K562 (cell line): ENCODE results near the gene PPP6C. TPM values are rescaled to one million over a fixed set of nuclear protein-coding genes. Genes with fewer than 3 reads are reported as not detected.

ENCODE experiments used
- ATAC-seq: fragments of 200-7000 bp; cut with Tn5 transposase; 3 replicates; pipeline ENCODE4 v1.9.1; 2020; ENCODE audit warnings: moderate library complexity
- BruUV-seq: library from RNA; stranded (reverse); fragments of 400-500 nt; replicated peaks from 2 replicates; lab custom pipeline; 2021; lab: Mats Ljungman, UMichigan
- CTCF ChIA-PET: fragments of 300-600 bp; formaldehyde crosslinking; extraction: SDS; loops from one replicate; lab custom pipeline; 2021; ENCODE audit warnings: low intra/inter-chr PET ratio; lab: Yijun Ruan, JAX
- POLR2A ChIA-PET: fragments of 300-600, 350-650 bp; sonication (Branson Sonifier 250); formaldehyde crosslinking; extraction: SDS; loops from one replicate; lab custom pipeline; 2021; ENCODE audit warnings: antibody characterized with exemption, inconsistent platforms; lab: Yijun Ruan, JAX
- DNase-seq, 4 experiments: peaks; one replicate each; pipeline versions ENCODE4 v3.0.0 to v3.0.0-alpha.2; 2011 to 2018; ENCODE audit warnings: low spot score in 3 of 4, mixed read lengths in 3 of 4; ENCODE audit errors: extremely low read depth in 1 of 4
- FAIRE-seq: peaks from 2 replicates; lab custom pipeline; 2011; peaks lifted over from hg19 to GRCh38; lab: Jason Lieb, UNC
- H2AFZ ChIP-seq: 2 replicates; pipeline ENCODE4 v1.6.0; 2011; ENCODE audit warnings: low read depth, low read length, control low read depth, inconsistent platforms
- H3K27ac ChIP-seq: fragments of 200-600 bp; 3 replicates; pipeline ENCODE4 v1.8.0; 2011; ENCODE audit warnings: low read depth, mild to moderate bottlenecking, control low read depth, inconsistent platforms, low read length, moderate library complexity, mixed read lengths; ENCODE audit errors: extremely low read depth
- H3K27me3 ChIP-seq, 2 experiments: fragments of 300-600 bp in 1 of 2; 2 replicates in 1 of 2; 3 replicates in 1 of 2; pipeline versions ENCODE4 v1.6.0 to v1.8.0; 2011; ENCODE audit warnings: inconsistent platforms in 2 of 2, low read length in 2 of 2, mild to moderate bottlenecking in 1 of 2, mixed read lengths in 1 of 2, moderate library complexity in 1 of 2; ENCODE audit not compliant: control insufficient read depth in 2 of 2, insufficient read depth in 2 of 2
- H3K36me3 ChIP-seq: fragments of 300-600 bp; 3 replicates; pipeline ENCODE4 v1.8.0; 2011; ENCODE audit warnings: mild to moderate bottlenecking, low read length, inconsistent platforms; ENCODE audit not compliant: control insufficient read depth, insufficient read depth
- H3K4me1 ChIP-seq, 2 experiments: fragments of 200-600 bp in 1 of 2; replicated peaks in 1 of 2; 2 replicates in 1 of 2; 3 replicates in 1 of 2; pipeline versions ENCODE4 v1.5.1 to v1.8.0; 2011; ENCODE audit warnings: inconsistent platforms in 2 of 2, low read length in 2 of 2, mild to moderate bottlenecking in 1 of 2, mixed read lengths in 1 of 2, moderate library complexity in 1 of 2; ENCODE audit not compliant: control insufficient read depth in 2 of 2, insufficient read depth in 2 of 2
- H3K4me2 ChIP-seq: 2 replicates; pipeline ENCODE4 v1.6.1; 2011; ENCODE audit warnings: low read length, control low read depth, inconsistent platforms, mixed read lengths; ENCODE audit not compliant: insufficient read depth
- H3K4me3 ChIP-seq: fragments of 200-600 bp; sonication (generic), shearing (Covaris generic); 2 replicates; pipeline ENCODE4 v1.5.1; 2016; ENCODE audit warnings: control low read depth, inconsistent platforms
- H3K79me2 ChIP-seq: fragments of 200-600 bp; 3 replicates; pipeline ENCODE4 v1.8.0; 2011; ENCODE audit warnings: low read length, inconsistent platforms; ENCODE audit not compliant: control insufficient read depth, insufficient read depth
- H3K9ac ChIP-seq, 2 experiments: 2 replicates each; pipeline versions ENCODE4 v1.6.0 to v1.6.1; 2011; ENCODE audit warnings: low read depth in 2 of 2, low read length in 2 of 2, control low read depth in 1 of 2, inconsistent platforms in 1 of 2, mild to moderate bottlenecking in 1 of 2, mixed read lengths in 1 of 2; ENCODE audit not compliant: insufficient read depth in 1 of 2
- H3K9me1 ChIP-seq: one replicate; pipeline ENCODE4 v1.6.0; 2011; ENCODE audit warnings: inconsistent platforms, mild to moderate bottlenecking, low read length, moderate library complexity; ENCODE audit not compliant: control insufficient read depth, insufficient read depth
- H3K9me3 ChIP-seq: replicated peaks from 2 replicates; pipeline ENCODE4 v1.5.1; 2011; ENCODE audit warnings: low read depth, low read length, inconsistent platforms; ENCODE audit not compliant: control insufficient read depth, insufficient read depth
- H4K20me1 ChIP-seq: replicated peaks from 2 replicates; pipeline ENCODE4 v1.6.1; 2011; ENCODE audit warnings: low read length, inconsistent platforms, mixed read lengths; ENCODE audit not compliant: control insufficient read depth, insufficient read depth
- BCOR ChIP-seq: fragments of 450-650 bp; IDR thresholded peaks from 2 replicates; pipeline ENCODE4 v1.6.1; 2016
- DLX4 ChIP-seq: fragments of 250-450 bp; sonication (Bioruptor Pico); IDR thresholded peaks from 2 replicates; pipeline ENCODE4 v1.6.1; 2021; ENCODE audit warnings: mild to moderate bottlenecking
- DNMT1 ChIP-seq: fragments of 450-650 bp; IDR thresholded peaks from 2 replicates; pipeline ENCODE4 v1.6.1; 2016; ENCODE audit warnings: antibody characterized with exemption, mild to moderate bottlenecking
- E2F8 ChIP-seq: fragments of 450-650 bp; IDR thresholded peaks from 2 replicates; pipeline ENCODE4 v1.7.1; 2018; ENCODE audit warnings: mild to moderate bottlenecking, low read depth; ENCODE audit not compliant: partially characterized antibody
- HLTF ChIP-seq: fragments of 450-650 bp; IDR thresholded peaks from 2 replicates; pipeline ENCODE4 v1.6.1; 2016
- HNRNPK ChIP-seq: fragments of 200-400 bp; formaldehyde crosslinking; IDR thresholded peaks from one replicate; pipeline ENCODE4 v1.6.1; 2018; ENCODE audit warnings: mild to moderate bottlenecking, low read depth, low read length; ENCODE audit not compliant: poor library complexity, severe bottlenecking
- NBN ChIP-seq: fragments of 450-650 bp; IDR thresholded peaks from 2 replicates; pipeline ENCODE4 v1.6.1; 2016; ENCODE audit warnings: low read depth, mild to moderate bottlenecking
- NUFIP1 ChIP-seq: fragments of 450-650 bp; IDR thresholded peaks from 2 replicates; pipeline ENCODE4 v1.6.1; 2018; ENCODE audit not compliant: partially characterized antibody
- POLR3A ChIP-seq: IDR thresholded peaks from 2 replicates; pipeline ENCODE4 v1.6.1; 2011; ENCODE audit warnings: borderline replicate concordance, mild to moderate bottlenecking, moderate library complexity; ENCODE audit not compliant: insufficient read length, insufficient read depth; ENCODE audit errors: extremely low read depth
- RFX5 ChIP-seq: IDR thresholded peaks from 2 replicates; pipeline ENCODE4 v1.6.1; 2011; ENCODE audit warnings: low read depth, mild to moderate bottlenecking, improper control_type of control experiment, low read length
- ZC3H11A ChIP-seq: IDR thresholded peaks from 2 replicates; pipeline ENCODE4 v1.6.1; 2012; ENCODE audit warnings: low read depth, low read length, improper control_type of control experiment
- ZNF639 ChIP-seq, 2 experiments: fragments of 200-800 bp in 1 of 2; sonication (Bioruptor generic) in 1 of 2; sonication (generic) in 1 of 2; formaldehyde crosslinking in 1 of 2; IDR thresholded peaks in 1 of 2; conservative IDR thresholded peaks in 1 of 2; 2 replicates each; pipeline versions ENCODE4 v1.5.0 to v1.6.1; 2016 to 2020; ENCODE audit warnings: missing compliant biosample characterization in 1 of 2, missing genetic modification characterization in 1 of 2, missing genetic modification reagents in 1 of 2
- WGBS: fragments of 100-300 bp; shearing (Covaris generic); methylation state at CpG from one replicate; pipeline ENCODE4 v1.1.6; 2016; ENCODE audit warnings: low coverage, mixed read lengths; ENCODE audit not compliant: insufficient coverage; ENCODE audit errors: missing lambda C conversion rate; 5-methylcytosine and 5-hydroxymethylcytosine counted together
- in situ Hi-C: fragments of 300-500 bp; cut with MboI; formaldehyde crosslinking; loops from 4 replicates; pipeline ENCODE4 v1.15.0; 2018; ENCODE audit warnings: inconsistent platforms, mixed read lengths
- intact Hi-C: fragments of 100-400 bp; cut with micrococcal nuclease; formaldehyde crosslinking; loops from 2 replicates; pipeline ENCODE4 v1.14.2; 2022
- polyA plus RNA-seq, 8 experiments: library from polyadenylated mRNA; depleted of rRNA in 4 of 8; stranded (reverse) in 5 of 8; unstranded in 3 of 8; fragments of >200 nt; fragmentation: Nextera tagmentation in 2 of 8; fragmentation: Illumina TruSeq in 1 of 8; extraction: Ambion mirVana in 2 of 8; extraction: Trizol in 1 of 8; gene quantifications; 2 replicates each; pipeline versions ENCODE4 v1.2.1 to v1.2.3, GENCODE V29; 2011 to 2014; ENCODE audit warnings: inconsistent platforms in 1 of 8, missing spikeins in 1 of 8
- total RNA-seq, 7 experiments: library from RNA; depleted of rRNA in 6 of 7; stranded (reverse); fragments of >200 nt in 6 of 7; fragmentation: Illumina TruSeq in 2 of 7; extraction: Trizol in 2 of 7; gene quantifications; 2 replicates each; pipeline versions ENCODE4 v1.2.1 to v1.2.3, GENCODE V29; 2011 to 2021; ENCODE audit warnings: low replicate concordance in 1 of 7

The PPP6C gene
- total and polyA plus RNA-seq, 9 of the 15 experiments (the other 6 are each of a cell fraction or from before 2014, with no cell fraction given) = 18.8 to 44.8 (median 38.3) TPM

GRCh38 chr9:125160750-125161149 is 28.9 kb downstream of the PPP6C start:
- in situ Hi-C loops = no loop called here
- H3K9me1 ChIP-seq = no peaks in the 10 kb centered on the region
- no peaks in the 10 kb centered on the region; a peak in 1 of 5 replicates for H3K4me1 ChIP-seq
- intact Hi-C loops = no loop called here
- ChIA-PET CTCF (no interaction called here), POLR2A (interaction anchor here (0.6 kb wide), 1 partner anchor 153 kb away, joined by 3 read pairs; no protein-coding TSS in a partner anchor)
- no peak overlapping the region for H3K4me3 ChIP-seq
- H2AFZ ChIP-seq = no peak overlapping the region
- H3K27ac ChIP-seq = no peak overlapping the region
- no peak for ATAC-seq
- no peaks in the 10 kb centered on the region for H3K9me3 ChIP-seq
- H3K27me3 ChIP-seq = no peaks in the 10 kb centered on the region
- H3K4me2 ChIP-seq = no peak overlapping the region
- no peaks in the 10 kb centered on the region for H4K20me1 ChIP-seq
- FAIRE-seq = no peak
- H3K36me3 ChIP-seq = peaks cover 20% of the 10 kb centered on the region; the same call in 2 of the 3 replicates
- H3K79me2 ChIP-seq = peaks cover 25% of the 10 kb centered on the region; the same call in 2 of the 3 replicates
- DNase-seq = no peak
- no peak overlapping the region for H3K9ac ChIP-seq
- no TSS peak for BruUV-seq
- no peak for TF ChIP-seq BCOR
- TF ChIP-seq HNRNPK = no peak
- no peak for TF ChIP-seq HLTF
- TF ChIP-seq, all 486 proteins: peak for 0

- POLR2A ChIA-PET = interaction anchor here (0.6 kb wide), 1 partner anchor 20 kb away, joined by 3 read pairs; no protein-coding TSS in a partner anchor
- ATAC-seq = no peak
- TF ChIP-seq E2F8 (no peak), NUFIP1 (no peak), POLR3A (no peak), DLX4 (CRISPR knock-in tag) (no peak), DNMT1 (no peak), RFX5 (no peak), NBN (no peak), ZC3H11A (no peak), ZNF639 (CRISPR knock-in tag; conservative IDR thresholded peaks at IDR 0.05 in 1 of 2, IDR thresholded peaks at IDR 0.05 in 1 of 2) (no peak)
Observed at GRCh38 chr9:125156551-125156950, 33.1 kb downstream of the PPP6C start.

More at GRCh38 chr9:125156551-125156950, 33.1 kb downstream of the PPP6C start:
- no peak overlapping the region for H2AFZ ChIP-seq
- peaks cover 12% of the 10 kb centered on the region; the same call in 1 of the 3 replicates for H3K79me2 ChIP-seq
- no peaks in the 10 kb centered on the region for H4K20me1 ChIP-seq
- intact Hi-C loops (no loop called here), in situ Hi-C loops (no loop called here)
- no peaks in the 10 kb centered on the region for H3K27me3 ChIP-seq
- FAIRE-seq = no peak
- peaks cover 2% of the 10 kb centered on the region for H3K9me1 ChIP-seq
- peaks cover 53% of the 10 kb centered on the region for H3K36me3 ChIP-seq
- 100% methylated on average over 2 of the region's 2 CpGs for WGBS
- H3K9ac ChIP-seq = no peak overlapping the region
- H3K4me3 ChIP-seq = no peak overlapping the region
- H3K4me1 ChIP-seq = no peaks in the 10 kb centered on the region
- DNase-seq = no peak
- no TSS peak for BruUV-seq
- H3K27ac ChIP-seq = no peak overlapping the region
- H3K4me2 ChIP-seq = no peak overlapping the region
- H3K9me3 ChIP-seq = no peaks in the 10 kb centered on the region
- CTCF ChIA-PET = no interaction called here
